ENCODE data around the gene FARS2.

FARS2 gene

DNA sequence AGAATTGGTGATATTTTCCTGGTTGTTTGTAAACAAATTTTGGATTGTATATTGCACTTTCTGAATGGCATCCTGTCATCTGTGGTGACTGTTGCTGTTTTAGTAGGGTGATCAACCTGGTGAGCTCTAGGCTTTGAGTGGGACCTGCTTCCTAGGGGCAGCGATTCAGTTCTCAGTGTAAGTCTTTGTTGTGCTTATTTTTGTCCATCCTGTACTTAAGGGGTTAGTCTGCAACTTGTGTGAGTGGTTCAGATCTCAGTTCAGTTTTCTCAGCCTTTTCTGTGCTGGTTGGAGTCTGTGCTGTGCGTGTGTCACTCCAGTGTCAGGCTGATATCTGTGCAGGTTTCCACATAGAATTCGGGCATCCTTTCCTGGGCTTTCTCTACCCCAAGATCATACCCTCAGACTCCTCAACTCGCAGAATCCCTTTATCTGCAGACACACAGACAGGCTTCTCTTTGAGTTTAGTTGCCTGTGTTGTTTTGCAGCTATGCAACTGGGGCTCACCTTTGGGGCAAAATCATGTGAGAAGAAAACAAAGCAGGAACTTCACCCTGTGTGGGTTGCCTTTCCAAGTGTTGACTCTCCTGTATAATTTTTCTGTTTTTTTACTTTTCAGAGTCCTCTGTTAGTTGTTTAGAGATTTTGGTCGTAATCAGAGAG is 177.7 kb downstream of the FARS2 start:
- no peak for DNase-seq (ENCODE audit: insufficient read length, low spot score)
- FAIRE-seq = no peak
- no peak for TF ChIP-seq POLR2A (IDR thresholded peaks at IDR 0.05; ENCODE audit: low read depth, low read length)

DNA sequence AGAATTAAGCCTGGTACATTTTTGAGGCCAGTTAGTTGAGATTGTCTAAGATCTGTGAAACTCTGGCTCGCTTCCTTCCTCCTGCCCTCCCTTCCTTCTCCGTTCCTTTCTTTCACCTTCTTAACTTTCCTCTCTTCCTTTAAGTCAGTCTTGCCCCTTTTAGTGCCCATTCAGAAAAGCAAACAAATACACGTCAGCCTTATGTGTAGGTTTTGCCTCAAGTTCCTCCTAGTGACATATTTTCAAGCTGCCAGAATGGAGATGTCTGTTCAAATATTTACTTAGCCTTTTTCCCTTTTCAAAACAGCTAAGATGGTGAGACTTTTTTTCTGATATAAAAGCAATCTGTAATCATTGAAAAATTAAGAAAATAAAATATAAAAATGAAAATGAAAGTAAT is 178.4 kb downstream of the FARS2 start:
- DNase-seq (ENCODE audit: insufficient read length, low spot score) (no peak), FAIRE-seq (peak; percentile 38)
- no peak for TF ChIP-seq POLR2A (IDR thresholded peaks at IDR 0.05; ENCODE audit: low read depth, low read length)

DNA sequence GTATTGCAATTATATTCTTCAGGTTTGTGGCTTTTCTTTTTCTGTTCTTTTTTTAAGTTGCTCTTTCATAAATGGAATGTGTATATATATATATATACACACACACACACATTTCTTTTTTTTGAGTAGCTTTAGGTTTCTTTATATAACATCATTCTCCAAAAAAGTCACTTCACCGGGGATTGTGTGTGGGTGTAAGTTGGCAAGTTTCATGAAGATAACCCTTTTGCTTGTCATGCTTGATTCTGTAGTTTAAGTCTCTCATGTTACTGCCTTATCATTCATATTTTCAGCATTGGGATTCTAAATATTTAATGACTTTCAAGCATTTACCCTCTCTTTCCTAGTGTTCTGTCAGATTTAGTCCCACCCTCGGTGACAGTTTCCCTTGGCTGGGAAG is 181.0 kb downstream of the FARS2 start:
- FAIRE-seq = no peak
- TF ChIP-seq POLR2A (IDR thresholded peaks at IDR 0.05; ENCODE audit: low read depth, low read length) = no peak

DNA sequence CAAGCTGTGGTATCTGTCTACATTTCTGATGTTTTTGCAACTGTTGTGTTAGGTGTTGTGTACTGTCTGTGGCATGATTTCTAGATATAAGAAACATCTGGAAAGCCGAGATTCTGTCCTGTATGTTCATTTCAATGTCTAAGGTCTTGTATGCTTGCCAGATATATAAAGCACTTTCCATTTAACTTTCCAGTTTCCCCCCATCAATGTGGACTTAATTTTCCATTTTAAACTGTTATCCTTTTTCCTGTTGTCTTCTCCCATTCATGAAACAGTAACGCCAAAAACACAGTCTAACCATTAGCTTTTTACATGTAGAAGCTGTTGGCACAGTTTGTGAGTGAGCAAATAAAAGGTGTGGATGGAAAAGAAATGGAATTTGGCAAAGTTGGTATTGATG is 181.6 kb downstream of the FARS2 start:
- DNase-seq (ENCODE audit: insufficient read length, low spot score) (no peak), FAIRE-seq (no peak)

More for the DNA sequence above, 181.0 kb downstream of the FARS2 start:
- no peak for DNase-seq (ENCODE audit: insufficient read length, low spot score)

DNA sequence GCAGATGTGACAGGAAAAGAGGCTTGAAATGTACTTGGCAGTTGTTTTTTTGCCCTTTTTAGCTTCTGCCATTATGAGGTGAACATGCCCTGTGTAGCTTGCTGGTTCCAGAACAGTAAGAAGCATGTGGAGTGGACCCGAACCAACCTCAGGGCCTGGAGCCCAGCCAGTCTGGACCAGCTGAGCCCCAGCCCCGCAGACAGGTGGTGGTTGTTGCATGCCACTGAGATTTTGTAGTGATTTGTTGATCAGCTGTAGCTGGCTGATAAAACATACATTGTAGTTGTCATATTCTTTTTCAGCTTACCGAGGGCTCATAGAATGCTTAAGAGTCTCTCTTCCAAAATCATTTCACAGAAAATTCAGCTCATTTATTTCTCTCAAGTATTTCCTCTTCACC is 182.2 kb downstream of the FARS2 start:
- FAIRE-seq (no peak), DNase-seq (ENCODE audit: insufficient read length, low spot score) (no peak)
- no peak for TF ChIP-seq POLR2A (IDR thresholded peaks at IDR 0.05; ENCODE audit: low read depth, low read length)

More for the DNA sequence above, 181.6 kb downstream of the FARS2 start:
- TF ChIP-seq POLR2A (IDR thresholded peaks at IDR 0.05; ENCODE audit: low read depth, low read length) = no peak

DNA sequence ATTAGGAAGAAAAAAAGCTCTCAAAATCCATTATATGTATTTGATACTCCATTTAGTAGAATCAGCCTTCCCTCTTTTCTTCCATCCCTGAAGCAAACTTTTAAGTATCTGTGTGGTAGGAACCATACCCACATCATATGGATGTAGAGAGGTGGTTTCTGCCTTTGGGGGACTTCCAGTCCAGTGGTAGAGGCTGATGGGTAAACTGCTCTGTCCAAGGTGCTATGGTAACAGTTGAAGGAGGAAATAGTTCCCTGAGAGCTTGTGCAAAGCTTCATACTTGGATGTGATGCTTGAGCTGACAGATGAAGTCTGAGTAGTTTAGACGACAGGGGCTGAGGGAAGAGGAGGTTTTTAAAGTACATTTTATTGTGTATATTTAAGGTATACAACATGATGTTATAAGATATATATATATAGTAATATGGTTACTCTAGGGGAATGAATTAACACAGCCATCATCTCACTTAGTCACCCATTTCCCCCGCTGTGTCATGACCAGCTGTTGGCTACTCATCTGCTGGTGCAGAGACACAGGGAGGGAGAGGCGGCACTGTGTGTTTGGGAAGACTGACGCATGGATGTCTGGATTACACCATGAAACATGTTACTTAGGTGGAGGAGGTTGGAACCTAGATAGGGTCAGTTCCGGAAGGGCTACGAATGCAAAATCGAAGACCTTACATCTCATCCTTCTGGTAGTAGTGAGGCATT is 185.2 kb downstream of the FARS2 start:
- TF ChIP-seq POLR2A (IDR thresholded peaks at IDR 0.05; ENCODE audit: low read depth, low read length) = no peak
- DNase-seq (ENCODE audit: insufficient read length, low spot score) = no peak
- peak; percentile 6 for FAIRE-seq

DNA sequence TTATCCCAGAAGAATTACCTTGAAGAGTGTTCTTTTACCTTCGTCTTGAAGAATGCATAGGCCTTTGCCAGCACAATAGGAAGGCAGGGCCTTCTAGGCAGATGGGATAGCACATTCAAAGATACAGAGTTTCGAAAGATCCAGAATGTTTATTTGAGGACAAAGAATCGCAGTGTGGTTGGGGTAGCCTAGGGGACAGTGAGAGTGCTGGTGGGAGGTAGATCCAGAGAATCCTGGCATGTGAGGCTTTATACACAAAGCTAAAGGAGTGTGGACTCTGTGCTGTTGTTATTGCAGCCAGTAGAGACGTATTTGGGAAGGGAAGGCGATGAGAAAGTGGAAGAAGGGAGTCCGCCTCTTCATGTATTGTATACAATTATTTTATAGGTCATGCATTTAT is 186.6 kb downstream of the FARS2 start:
- no peak for TF ChIP-seq POLR2A (IDR thresholded peaks at IDR 0.05; ENCODE audit: low read depth, low read length)
- DNase-seq (ENCODE audit: insufficient read length, low spot score) (no peak), FAIRE-seq (no peak)

DNA sequence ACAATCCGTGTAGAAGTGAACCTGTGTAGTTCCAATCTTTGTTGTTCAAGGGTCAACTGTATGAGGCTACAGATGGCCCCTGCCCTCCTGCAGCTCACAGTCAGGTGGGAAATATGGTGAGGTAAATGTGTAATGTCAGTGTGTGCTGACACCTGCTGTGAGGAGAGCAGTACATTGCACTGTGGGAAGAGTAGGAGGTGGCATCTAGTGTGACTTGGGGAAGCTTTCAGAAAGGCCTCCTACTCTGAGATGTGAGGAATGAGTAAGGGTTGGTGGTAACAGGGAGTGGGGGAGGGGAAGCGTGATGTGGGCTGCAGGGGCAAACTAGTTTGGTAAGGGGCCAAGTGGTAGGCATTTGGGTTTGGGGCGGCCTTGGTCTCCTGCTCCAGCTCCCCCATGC is 188.8 kb downstream of the FARS2 start:
- DNase-seq (ENCODE audit: insufficient read length, low spot score) (no peak), FAIRE-seq (no peak)
- TF ChIP-seq POLR2A (IDR thresholded peaks at IDR 0.05; ENCODE audit: low read depth, low read length) = no peak

DNA sequence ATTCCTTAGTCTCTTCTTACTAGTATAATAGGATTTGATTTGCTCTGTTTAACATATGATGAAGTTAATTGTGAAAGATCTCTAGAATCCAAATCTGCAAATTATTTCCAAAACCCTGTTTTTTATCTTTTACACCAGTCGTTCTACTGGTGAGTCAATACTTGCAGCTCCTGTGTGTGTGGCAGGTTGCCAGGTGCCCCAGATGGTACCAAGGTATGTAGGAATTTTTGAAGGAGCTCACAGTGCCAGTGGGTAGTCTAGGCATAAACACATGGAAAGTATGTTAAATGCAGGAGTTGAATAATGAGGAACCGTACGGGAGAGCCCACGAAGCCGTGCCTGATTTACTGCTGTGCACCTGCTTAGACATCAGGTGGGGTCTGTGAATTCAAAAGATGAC is 192.2 kb downstream of the FARS2 start:
- DNase-seq (ENCODE audit: insufficient read length, low spot score) (no peak), FAIRE-seq (peak; percentile 6)
- no peak for TF ChIP-seq POLR2A (IDR thresholded peaks at IDR 0.05; ENCODE audit: low read depth, low read length)

DNA sequence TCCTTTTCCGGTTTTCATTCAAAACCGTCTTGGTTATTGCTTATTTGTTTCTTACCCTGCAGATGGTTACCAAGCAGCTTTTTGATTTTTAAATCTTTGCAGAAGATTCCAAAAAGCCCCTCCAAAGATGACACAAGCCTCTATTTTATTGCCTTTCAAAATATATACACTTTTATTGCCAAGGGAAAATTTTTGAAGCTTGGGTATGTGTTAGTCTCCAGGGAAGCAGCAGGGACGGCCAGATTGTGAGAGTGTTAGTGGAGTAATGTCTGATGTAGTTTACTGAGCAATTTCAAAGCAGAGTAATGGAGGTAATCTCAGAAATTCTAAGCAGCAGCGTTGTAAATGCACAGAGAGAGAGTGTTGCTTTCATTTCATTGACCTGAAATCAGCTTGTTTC is 193.8 kb downstream of the FARS2 start:
- no peak for TF ChIP-seq POLR2A (IDR thresholded peaks at IDR 0.05; ENCODE audit: low read depth, low read length)
- DNase-seq (ENCODE audit: insufficient read length, low spot score) (no peak), FAIRE-seq (no peak)

DNA sequence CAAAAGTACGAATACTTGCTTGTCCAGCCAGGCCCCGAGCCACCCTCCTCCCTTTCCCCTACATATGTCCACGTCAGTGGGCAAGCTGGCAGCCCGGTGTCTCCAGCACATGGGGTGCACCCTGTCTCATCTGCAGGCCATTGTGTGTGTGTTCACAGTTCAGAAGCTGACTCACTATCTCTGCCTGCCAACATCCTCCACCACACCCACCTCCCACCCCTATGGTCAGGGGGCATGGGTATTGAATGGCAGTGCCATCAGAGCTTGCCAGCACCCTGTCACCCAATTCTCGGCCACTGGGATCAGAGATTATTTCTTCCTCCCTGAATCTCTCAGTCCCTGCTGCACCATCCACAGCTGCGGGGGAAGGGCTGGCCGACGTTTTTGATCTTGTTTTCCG is 195.7 kb downstream of the FARS2 start:
- FAIRE-seq (peak; percentile 94), DNase-seq (ENCODE audit: insufficient read length, low spot score) (peak; percentile 68)
- TF ChIP-seq POLR2A (IDR thresholded peaks at IDR 0.05; ENCODE audit: low read depth, low read length) = no peak

DNA sequence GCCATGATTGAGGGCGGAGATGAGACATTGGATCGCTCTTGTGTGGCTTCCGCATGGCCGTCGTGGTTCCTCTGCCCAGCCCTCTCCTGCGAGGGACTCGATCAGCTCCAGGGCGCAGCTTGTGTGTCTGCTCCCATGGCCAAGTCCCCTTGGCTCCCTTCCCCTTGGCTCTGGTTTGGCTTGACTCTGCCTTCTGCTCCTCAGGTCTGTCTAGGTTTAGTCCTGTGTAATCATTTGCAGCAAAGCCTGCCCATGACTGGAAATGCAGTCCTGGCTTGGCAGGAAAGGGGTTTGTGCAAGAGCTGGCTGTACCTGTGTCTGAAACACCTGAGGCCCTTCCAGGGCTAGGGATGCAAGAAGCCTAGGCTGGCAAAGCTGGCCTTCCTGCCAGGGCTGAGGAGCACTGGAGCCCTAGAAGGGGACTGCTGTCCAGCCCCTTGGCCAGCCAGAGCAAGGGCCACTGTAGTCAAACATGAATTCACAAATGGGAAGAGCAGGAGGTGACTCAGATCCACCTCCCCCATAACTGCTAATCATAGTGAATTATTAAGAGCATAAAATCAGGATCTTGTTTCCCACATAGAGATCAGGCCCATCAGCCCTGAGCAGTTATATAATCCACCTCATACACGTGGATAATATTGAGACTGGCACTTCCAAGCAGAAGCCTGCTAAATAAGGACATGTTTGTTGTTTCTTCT is 196.8 kb downstream of the FARS2 start:
- peak; percentile 45 for FAIRE-seq
- no peak for TF ChIP-seq POLR2A (IDR thresholded peaks at IDR 0.05; ENCODE audit: low read depth, low read length)
- DNase-seq (ENCODE audit: insufficient read length, low spot score) = no peak

DNA sequence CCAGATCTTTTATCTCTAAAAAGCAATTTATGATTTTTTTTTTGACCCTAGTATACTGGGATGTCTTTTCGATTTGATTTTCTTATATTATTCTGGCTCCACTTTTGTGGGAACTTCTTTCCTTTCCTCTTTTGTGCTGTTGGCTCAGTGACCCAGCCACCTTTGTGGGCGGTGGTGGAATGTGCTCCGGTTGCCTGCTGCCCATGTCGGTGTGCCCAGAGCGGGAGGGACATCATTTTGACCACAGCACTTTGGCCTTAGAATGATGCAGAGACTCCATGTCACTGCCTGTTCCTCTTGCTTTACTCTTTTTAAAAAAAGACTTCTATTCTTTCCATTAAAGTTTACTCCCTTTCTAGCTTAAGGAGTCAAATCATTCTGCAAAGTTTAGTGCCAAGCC is 198.0 kb downstream of the FARS2 start:
- no peak for TF ChIP-seq POLR2A (IDR thresholded peaks at IDR 0.05; ENCODE audit: low read depth, low read length)
- DNase-seq (ENCODE audit: insufficient read length, low spot score) (no peak), FAIRE-seq (no peak)

DNA sequence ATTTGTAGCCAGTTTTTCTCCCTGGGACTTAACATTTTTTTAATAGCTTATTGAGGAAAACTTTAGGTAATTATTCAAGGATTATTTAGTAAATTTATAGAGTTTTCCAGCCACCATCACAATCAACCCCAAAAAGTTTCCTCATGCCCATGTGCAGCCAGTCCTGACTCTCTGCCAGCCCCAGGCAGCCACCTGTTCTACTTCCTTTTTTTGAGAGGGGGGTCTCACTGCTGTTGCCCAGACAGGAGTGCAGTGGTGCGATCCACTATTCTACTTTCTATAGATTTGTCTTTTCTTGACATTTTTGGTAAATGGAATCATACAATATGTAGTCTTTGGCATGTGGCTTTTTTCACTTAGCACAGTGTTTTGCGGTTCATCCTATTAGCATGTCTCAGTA is 200.1 kb downstream of the FARS2 start:
- DNase-seq (ENCODE audit: insufficient read length, low spot score) (no peak), FAIRE-seq (no peak)
- TF ChIP-seq POLR2A (IDR thresholded peaks at IDR 0.05; ENCODE audit: low read depth, low read length) = no peak

DNA sequence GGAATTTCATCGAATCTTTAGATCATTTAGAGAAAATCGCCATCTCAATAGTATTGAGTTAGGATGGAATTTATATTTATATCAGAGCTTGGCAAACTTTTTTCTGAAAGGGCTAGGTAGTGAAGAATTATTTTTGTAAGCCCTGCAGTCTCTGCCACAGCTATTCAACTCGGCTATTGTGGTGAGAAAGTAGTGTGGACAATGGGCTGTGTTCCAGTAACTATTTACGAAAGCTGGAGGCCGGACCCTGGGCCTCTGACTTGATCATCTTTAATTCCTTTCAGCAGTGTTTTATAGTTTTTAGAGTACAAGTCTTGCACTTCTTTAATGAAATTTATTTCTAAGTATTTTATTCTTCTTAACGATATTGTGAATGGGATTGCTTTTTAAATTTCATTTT is 201.5 kb downstream of the FARS2 start:
- no peak for DNase-seq (ENCODE audit: insufficient read length, low spot score)
- TF ChIP-seq POLR2A (IDR thresholded peaks at IDR 0.05; ENCODE audit: low read depth, low read length) = no peak
- FAIRE-seq = no peak
